OCI-LY7 (cell line): ENCODE results near the gene CDH22. TPM values are rescaled to one million over a fixed set of nuclear protein-coding genes. Genes with fewer than 3 reads are reported as not detected.
A peak's percentile ranks its signal among the peaks of the same experiment; 100 is the strongest.

ENCODE experiments used
- BruUV-seq: library from RNA; stranded (reverse); fragments of 400-500 nt; replicated peaks from 2 replicates; lab custom pipeline; 2021; lab: Mats Ljungman, UMichigan
- CTCF ChIA-PET: fragments of 300-600 bp; sonication (Branson Sonifier 250); formaldehyde crosslinking; loops from one replicate; lab custom pipeline; 2022; ENCODE audit warnings: antibody characterized with exemption; ENCODE audit not compliant: unreplicated experiment; lab: Charles Lee
- POLR2A ChIA-PET: fragments of 300-600 bp; sonication (Branson Sonifier 250); formaldehyde crosslinking; loops from one replicate; lab custom pipeline; 2022; ENCODE audit warnings: antibody characterized with exemption; lab: Charles Lee
- DNase-seq: peaks from one replicate; pipeline ENCODE4 v3.0.0-alpha.2; 2015; ENCODE audit warnings: low spot score
- H2AFZ ChIP-seq: fragments of 200-600 bp; sonication (generic), shearing (Covaris generic); 2 replicates; pipeline ENCODE4 v1.6.1; 2014; ENCODE audit warnings: mild to moderate bottlenecking, antibody characterized with exemption, low read length, moderate library complexity
- H3K27ac ChIP-seq: fragments of 200-600 bp; sonication (generic); 2 replicates; pipeline ENCODE4 v1.5.1; 2014; ENCODE audit warnings: mixed run types, low read depth, mild to moderate bottlenecking, moderate library complexity, low read length, inconsistent platforms; ENCODE audit not compliant: poor library complexity, severe bottlenecking
- H3K36me3 ChIP-seq: fragments of 200-600 bp; sonication (generic); 2 replicates; pipeline ENCODE4 v1.6.1; 2014; ENCODE audit warnings: mild to moderate bottlenecking, antibody characterized with exemption, low read length, moderate library complexity, mixed read lengths; ENCODE audit not compliant: insufficient read depth
- H3K4me1 ChIP-seq: fragments of 200-600 bp; sonication (generic); 2 replicates; pipeline ENCODE4 v1.5.1; 2014; ENCODE audit warnings: mild to moderate bottlenecking, low read length; ENCODE audit not compliant: insufficient read depth, poor library complexity, severe bottlenecking
- H3K4me2 ChIP-seq: fragments of 200-600 bp; sonication (generic); 2 replicates; pipeline ENCODE4 v1.6.1; 2014; ENCODE audit warnings: mild to moderate bottlenecking, low read length
- H3K4me3 ChIP-seq: fragments of 200-600 bp; sonication (generic); 2 replicates; pipeline ENCODE4 v1.5.1; 2014; ENCODE audit warnings: mild to moderate bottlenecking, low read depth, low read length; ENCODE audit not compliant: poor library complexity, severe bottlenecking
- H3K79me2 ChIP-seq: fragments of 200-600 bp; sonication (generic); 2 replicates; pipeline ENCODE4 v1.6.1; 2016; ENCODE audit warnings: low read depth, mild to moderate bottlenecking, low read length, moderate library complexity, mixed read lengths; ENCODE audit not compliant: insufficient read depth
- H3K9me2 ChIP-seq: fragments of 200-600 bp; sonication (generic); 2 replicates; pipeline ENCODE4 v1.6.1; 2016; ENCODE audit warnings: mild to moderate bottlenecking, low read length, mixed read lengths; ENCODE audit not compliant: insufficient read depth
- H3K9me3 ChIP-seq: fragments of 200-600 bp; sonication (generic); 2 replicates; pipeline ENCODE4 v1.6.1; 2014; ENCODE audit warnings: mild to moderate bottlenecking, mixed run types, low read length, mixed read lengths
- H4K20me1 ChIP-seq: fragments of 200-600 bp; sonication (generic); 2 replicates; pipeline ENCODE4 v1.6.1; 2014; ENCODE audit warnings: mild to moderate bottlenecking, antibody characterized with exemption, low read length, moderate library complexity, mixed read lengths; ENCODE audit not compliant: insufficient read depth
- CTCF ChIP-seq: fragments of 200-600 bp; sonication (generic); conservative IDR thresholded peaks from 2 replicates; pipeline ENCODE4 v1.5.1; 2014; ENCODE audit warnings: mild to moderate bottlenecking, antibody characterized with exemption, low read length, moderate library complexity, mixed read lengths
- EZH2phosphoT487 ChIP-seq: fragments of 200-600 bp; sonication (generic); IDR thresholded peaks from 2 replicates; pipeline ENCODE4 v1.6.1; 2018; ENCODE audit warnings: low read depth, borderline replicate concordance, mild to moderate bottlenecking, mixed run types, antibody characterized with exemption, low read length, moderate library complexity, mixed read lengths
- intact Hi-C: fragments of 100-400 bp; cut with micrococcal nuclease; formaldehyde crosslinking; loops from one replicate; pipeline ENCODE4 v1.10.0; 2022; ENCODE audit not compliant: unreplicated experiment
- total RNA-seq, 2 experiments: library from RNA; depleted of rRNA in 1 of 2; stranded (reverse); fragments of >200 nt in 1 of 2; shearing (Covaris generic) in 1 of 2; gene quantifications; 2 replicates each; pipeline ENCODE4 v1.2.3, GENCODE V29; 2014 to 2022

CDH22 gene
- total RNA-seq, 2 experiments from 2014 or later: not detected

GRCh38 chr20:46324960-46325703, 16.8 kb upstream of the CDH22 start:
- ChIA-PET POLR2A (no interaction called here), CTCF (no interaction called here)
- DNase-seq: peak; percentile 15
- no TSS peak for BruUV-seq
- intact Hi-C loops: no loop called here
- Histone ChIP-seq H3K4me2 (no peak overlapping the region), H3K4me1 (no peaks in the 10 kb centered on the region), H2AFZ (no peak overlapping the region), H3K4me3 (no peak overlapping the region), H3K9me2 (no peaks in the 10 kb centered on the region), H4K20me1 (no peaks in the 10 kb centered on the region), H3K36me3 (no peaks in the 10 kb centered on the region), H3K9me3 (no peaks in the 10 kb centered on the region), H3K79me2 (no peaks in the 10 kb centered on the region), H3K27ac (no peak overlapping the region)
- TF ChIP-seq CTCF (peak; percentile 57), EZH2phosphoT487 (no peak)

GRCh38 chr20:46324379-46324778, 16.1 kb upstream of the CDH22 start:
- intact Hi-C loops: no loop called here

More at GRCh38 chr20:46324379-46324778, 16.1 kb upstream of the CDH22 start:
- no peaks in the 10 kb centered on the region for H3K79me2 ChIP-seq
- H3K9me2 ChIP-seq: no peaks in the 10 kb centered on the region
- ChIA-PET POLR2A (no interaction called here), CTCF (no interaction called here)
- no peaks in the 10 kb centered on the region for H3K9me3 ChIP-seq
- H3K27ac ChIP-seq: no peak overlapping the region
- no peak for TF ChIP-seq EZH2phosphoT487
- TF ChIP-seq CTCF: no peak
- H3K36me3 ChIP-seq: no peaks in the 10 kb centered on the region
- H3K4me3 ChIP-seq: no peak overlapping the region
- no peak for DNase-seq
- H4K20me1 ChIP-seq: no peaks in the 10 kb centered on the region
- no TSS peak for BruUV-seq
- H3K4me2 ChIP-seq: no peak overlapping the region
- H2AFZ ChIP-seq: no peak overlapping the region
- H3K4me1 ChIP-seq: no peaks in the 10 kb centered on the region
